ENCODE measurements around the gene ID3. TPM values are rescaled to one million over a fixed set of nuclear protein-coding genes. Genes with fewer than 3 reads are reported as not detected.

Gene ID3
- polyA plus RNA-seq, 1 donor from 2014 or later, result 8.0 TPM

DNA sequence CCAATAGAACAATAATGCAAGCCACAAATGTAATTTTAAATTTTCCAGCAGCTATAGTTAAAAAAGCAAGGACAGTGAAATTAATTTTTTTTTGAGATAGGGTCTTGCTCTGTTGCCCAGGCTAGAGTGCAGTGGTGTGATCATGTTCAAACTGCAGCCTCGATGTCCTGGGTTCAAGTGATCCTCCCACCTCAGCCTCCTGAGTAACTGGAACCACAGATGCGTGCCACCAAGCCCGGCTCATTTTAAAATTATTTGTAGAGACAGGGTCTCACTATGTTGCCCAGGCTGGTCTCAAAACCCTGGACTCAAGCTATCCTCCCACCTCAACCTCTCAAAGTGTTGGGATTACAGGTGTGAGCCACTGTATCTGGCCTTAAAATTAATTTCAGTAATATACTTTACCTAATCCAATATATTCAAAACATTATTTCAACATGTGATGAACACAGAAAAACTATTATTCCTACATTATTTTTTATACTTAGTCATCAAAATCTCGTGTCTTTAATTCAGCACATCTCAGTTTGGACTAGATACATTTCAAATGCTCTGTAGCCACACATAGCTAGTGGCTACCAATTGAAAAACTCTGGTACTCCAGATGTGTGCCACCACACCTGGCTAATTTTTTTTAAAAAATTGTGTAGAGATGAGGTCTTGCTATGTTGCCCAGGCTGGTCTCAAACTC, 10.8 kb upstream of the ID3 start:
- no peak overlapping the region for H3K4me2 ChIP-seq (ENCODE audit: low read length)

More for the DNA sequence above, 10.8 kb upstream of the ID3 start:
- H3K9me2 ChIP-seq (ENCODE audit: insufficient read depth, low read length), result no peaks in the 10 kb centered on the region
- H3K36me3 ChIP-seq (ENCODE audit: insufficient read depth, low read length), result no peaks in the 10 kb centered on the region
- H3K27ac ChIP-seq (ENCODE audit: low read length), result no peak overlapping the region
- no peaks in the 10 kb centered on the region for H3K9me3 ChIP-seq (ENCODE audit: low read length)
- H3K27me3 ChIP-seq (ENCODE audit: insufficient read depth, low read depth, low read length), result peaks cover 11% of the 10 kb centered on the region
- TF ChIP-seq RAD21 (conservative IDR thresholded peaks at IDR 0.05), result no peak
- no peak for TF ChIP-seq REST (IDR thresholded peaks at IDR 0.05; ENCODE audit: borderline replicate concordance)
- no peak for TF ChIP-seq SMC3 (conservative IDR thresholded peaks at IDR 0.05; ENCODE audit: poor library complexity)
- TF ChIP-seq POLR2AphosphoS5 (IDR thresholded peaks at IDR 0.05), result no peak
- TF ChIP-seq CTCF (IDR thresholded peaks at IDR 0.05; ENCODE audit: poor library complexity, severe bottlenecking), result no peak
- TF ChIP-seq MXI1 (conservative IDR thresholded peaks at IDR 0.05; ENCODE audit: poor library complexity, severe bottlenecking), result no peak
- TF ChIP-seq EZH2 (IDR thresholded peaks at IDR 0.05; ENCODE audit: borderline replicate concordance, insufficient read depth, low read length, poor library complexity, severe bottlenecking), result no peak
- TF ChIP-seq TAF1 (IDR thresholded peaks at IDR 0.05; ENCODE audit: low read depth), result no peak
- no peak for TF ChIP-seq EP300 (conservative IDR thresholded peaks at IDR 0.05; ENCODE audit: poor library complexity, severe bottlenecking)
- H2AFZ ChIP-seq (ENCODE audit: low read depth, low read length), result no peak overlapping the region
- no peaks in the 10 kb centered on the region for H4K20me1 ChIP-seq (ENCODE audit: insufficient read depth)
- no peaks in the 10 kb centered on the region for H3K79me2 ChIP-seq (replicated peaks; ENCODE audit: insufficient read depth, low read length)
- no peak overlapping the region for H3K9ac ChIP-seq (ENCODE audit: low read length)
- H3F3A ChIP-seq (ENCODE audit: insufficient read depth, low read length, poor library complexity, severe bottlenecking), result no peaks in the 10 kb centered on the region
- H3K4me3 ChIP-seq (ENCODE audit: low read length), result no peak overlapping the region

All from neural cell (in vitro differentiated cells).